Stimulated activated CD4-positive, alpha-beta T cell treated with anti-CD3 and anti-CD28 coated beads, Interleukin-1b, Interleukin-23, amount 100 ng/mL, for 4 hours (primary cell): ENCODE data around the gene EPHB2.
"Not testable (repeated sequence)": the region's sequence is repeated elsewhere in the genome, so short reads cannot be mapped to it uniquely, and the experiment has no call there.

Experiments used
- DNase-seq, 2 donors: peaks; one replicate each; pipeline ENCODE4 v3.0.0-alpha.2; 2020; ENCODE audit warnings: low read depth in 2 of 2

Gene EPHB2

DNA sequence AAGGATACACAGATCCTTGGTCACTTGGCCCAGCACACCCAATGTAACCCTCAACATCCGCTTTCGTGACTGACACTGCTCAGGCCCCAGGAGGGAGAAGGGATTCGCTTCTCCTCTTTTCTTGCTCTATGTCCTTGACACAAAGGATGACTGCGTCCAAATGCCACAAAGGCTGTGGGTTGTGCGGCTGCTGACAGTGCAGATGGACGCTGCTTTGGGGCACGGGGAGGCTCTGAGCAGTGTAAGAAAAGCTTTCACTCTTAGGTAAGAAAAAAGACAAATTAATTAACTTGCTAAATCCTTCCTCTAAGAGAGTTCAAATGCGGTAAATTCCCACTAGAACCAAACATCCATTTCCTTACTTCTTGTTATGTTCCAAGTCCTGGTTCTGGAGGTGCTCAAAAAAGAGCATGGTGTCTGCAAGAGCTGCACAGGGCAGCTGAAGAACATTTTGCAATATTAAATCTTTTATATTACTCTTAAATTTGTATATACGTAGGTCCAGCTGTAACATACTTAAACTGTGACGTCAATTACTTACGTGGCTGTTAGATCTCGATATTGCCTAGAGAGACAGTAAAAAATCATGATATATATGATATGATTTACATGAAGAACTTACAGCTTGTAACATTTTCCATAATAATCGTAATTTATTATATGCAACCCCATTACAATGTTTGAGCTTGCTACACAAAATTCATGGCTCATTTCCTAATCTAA, 19.4 kb upstream of the EPHB2 start:
- DNase-seq = no peak

DNA sequence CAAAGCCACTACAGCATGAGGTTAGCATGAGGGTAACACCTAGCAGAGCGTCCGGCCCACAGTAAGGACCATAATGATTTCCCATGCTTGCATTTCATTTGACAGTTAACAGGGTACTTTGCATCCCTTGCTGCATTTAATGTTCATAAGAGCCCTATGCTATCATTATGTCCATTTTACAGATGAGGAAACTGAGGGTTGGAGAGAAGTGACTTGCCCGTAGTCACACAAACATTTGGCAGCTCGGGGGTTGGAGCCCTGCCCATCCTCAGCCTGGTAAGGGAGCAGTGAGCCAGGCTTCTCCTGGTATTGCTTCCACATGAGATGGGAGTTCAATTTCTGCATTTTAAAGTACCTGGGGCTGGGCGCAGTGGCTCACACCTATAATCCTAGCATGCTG, 16.5 kb upstream of the EPHB2 start:
- no peak for DNase-seq

DNA sequence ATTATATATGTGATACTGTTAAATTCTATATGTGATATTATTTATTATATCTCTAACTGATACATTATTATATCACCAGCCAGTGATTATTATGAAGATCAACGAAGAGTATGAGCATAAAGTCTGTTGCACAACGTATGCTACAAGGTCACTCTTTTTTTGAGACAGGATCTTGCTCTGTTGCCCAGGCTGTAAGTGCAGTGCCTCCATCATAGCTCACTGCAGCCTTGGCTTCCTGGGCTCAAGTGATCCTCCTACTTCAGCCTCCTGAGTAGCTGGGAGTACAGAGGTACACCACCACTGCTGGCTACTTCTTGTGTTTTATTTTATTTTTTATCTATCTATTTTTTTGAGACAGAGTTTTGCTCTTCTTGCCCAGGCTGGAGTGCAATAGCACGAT, 14.0 kb upstream of the EPHB2 start:
- DNase-seq = no peak

DNA sequence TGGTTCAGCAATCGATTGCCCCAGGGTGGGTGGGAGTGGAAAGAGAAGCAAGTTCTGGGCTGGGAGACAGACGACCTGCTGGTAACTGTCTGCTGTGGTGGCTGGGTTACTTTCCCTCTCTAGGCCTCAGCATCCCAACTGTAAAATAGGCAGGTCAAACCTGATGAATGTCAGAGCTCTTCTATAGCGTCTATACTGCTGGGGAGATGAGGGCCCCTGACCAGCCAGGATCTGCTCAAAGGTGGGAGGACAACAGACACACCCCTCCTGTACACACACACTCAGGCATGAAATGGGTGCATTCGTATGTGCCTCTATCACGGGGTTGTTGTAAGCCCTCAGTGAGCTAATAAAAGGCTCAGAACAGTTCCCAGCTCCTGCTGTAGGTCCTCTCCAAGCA, 12.7 kb upstream of the EPHB2 start:
- no peak for DNase-seq

DNA sequence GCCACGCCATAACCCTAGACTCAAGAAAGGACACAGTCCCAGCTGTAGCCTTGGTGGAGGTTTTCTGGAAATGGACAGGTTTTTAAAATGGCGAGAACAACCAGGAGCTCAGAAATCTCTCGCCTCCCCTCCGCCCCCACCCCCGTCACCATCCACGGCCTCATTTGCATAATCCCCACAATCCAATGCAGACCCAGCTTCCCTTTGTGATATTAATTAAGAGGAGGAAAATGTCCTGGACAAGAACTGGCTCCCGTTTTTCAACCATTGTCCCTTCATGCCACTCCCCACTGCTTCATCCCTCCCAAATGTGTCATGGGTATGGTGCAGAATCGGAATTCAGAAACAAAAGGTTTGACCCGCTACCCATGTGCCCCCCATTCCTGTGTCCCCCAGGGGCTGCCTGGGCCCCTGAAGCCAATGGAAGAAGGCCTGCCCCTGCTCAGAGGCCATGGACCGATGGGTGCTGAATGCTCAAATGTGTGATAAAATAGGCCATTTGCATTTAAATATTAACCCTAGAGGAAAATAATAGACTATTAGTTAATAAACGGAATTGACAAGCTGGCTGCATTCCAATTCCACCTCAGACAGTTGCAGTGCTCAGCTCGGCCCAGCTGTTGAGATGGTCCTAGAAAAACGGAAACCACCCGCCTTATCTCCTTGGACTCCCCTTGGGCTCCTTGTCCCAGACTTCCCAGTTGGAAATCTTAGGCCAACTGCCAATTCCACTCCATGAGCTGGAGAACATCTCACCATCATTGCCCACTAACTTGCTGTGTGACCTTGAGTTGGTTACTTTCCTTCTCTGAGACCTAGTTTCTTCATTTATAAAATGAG, 10.7 kb upstream of the EPHB2 start:
- no peak for DNase-seq

DNA sequence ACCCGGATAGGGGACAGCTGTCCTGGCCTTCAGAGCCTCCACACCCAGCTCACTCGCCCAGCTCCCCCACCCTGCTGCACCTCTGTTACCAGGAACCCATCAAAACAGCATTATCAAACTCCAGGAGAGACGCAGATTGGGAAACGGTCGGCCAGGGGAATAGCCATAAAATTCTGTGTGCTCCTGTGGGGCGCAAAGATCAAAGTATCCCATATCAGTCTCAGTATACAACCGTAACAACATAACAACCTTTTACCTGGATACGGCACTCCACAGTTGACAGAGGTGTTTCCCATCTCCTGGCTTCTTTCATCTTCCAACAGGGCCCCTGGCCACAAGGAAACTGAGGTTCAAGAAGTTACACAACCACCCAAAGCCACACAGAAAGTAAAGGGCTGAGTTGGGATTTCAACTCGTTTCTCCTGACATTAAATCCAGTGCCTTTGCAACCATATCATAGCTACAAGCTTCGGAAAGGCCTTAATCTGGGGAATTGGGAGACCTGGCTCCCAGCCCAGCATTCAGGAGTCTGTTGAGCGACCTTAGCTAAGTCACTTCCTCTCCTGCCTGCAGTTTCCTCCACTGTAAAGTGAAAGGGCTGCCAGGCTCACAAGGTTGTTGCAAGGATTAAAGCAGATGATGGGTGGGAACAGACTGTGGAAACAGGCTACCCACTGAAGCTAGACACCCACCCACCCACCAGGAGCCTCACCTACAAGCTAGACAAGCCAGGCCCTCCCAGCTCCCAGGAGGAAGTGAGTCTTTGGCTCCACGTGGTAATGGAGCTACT, 8.1 kb upstream of the EPHB2 start:
- no peak for DNase-seq

DNA sequence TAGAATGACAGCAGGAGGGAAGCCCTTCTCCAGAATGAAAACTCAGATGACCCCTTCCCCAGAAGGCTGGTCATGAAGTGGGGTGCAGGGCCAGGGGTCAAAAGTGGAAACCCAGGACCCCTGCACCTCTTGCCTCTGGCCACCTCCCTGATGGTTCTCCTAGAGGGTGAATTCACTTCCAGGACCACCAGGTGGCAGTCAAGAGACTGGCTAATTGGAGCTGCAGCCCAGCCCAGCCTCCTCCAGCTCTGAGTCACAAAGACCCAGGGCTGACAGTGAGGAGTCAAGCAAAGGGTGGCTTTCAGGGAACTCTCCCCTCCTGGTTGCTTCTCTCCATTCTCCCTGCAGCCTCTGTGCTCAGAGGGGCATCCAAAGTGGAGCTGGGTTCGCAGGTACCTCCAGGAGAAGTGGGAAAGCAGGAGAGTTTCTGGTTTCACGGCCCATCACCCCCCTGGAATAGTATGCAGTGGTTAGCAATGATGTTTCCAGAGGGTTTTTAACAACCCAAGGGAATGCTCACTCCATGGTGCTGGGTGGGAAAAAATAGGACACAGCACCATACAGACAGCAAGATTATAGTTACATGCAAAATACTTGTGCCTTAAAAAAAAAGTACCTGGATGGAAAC, 6.1 kb upstream of the EPHB2 start:
- peak; percentile 60 to 62 for DNase-seq

DNA sequence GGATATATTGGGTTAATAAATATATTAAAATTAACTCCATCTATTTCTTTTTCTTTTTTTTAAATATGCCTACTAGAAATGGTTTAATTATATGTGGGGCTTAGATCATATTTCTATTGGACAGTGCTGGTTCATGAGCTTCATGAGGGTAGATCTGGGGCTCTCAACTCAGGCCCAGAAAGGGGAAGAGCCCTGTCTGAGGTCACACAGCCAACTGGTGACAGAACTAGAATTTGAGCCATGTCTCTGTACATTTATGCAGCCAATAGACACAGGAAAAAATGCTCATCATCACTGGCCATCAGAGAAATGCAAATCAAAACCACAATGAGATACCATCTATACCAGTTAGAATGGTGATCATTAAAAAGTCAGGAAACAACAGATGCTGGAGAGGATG, 5.1 kb upstream of the EPHB2 start:
- DNase-seq = no peak

DNA sequence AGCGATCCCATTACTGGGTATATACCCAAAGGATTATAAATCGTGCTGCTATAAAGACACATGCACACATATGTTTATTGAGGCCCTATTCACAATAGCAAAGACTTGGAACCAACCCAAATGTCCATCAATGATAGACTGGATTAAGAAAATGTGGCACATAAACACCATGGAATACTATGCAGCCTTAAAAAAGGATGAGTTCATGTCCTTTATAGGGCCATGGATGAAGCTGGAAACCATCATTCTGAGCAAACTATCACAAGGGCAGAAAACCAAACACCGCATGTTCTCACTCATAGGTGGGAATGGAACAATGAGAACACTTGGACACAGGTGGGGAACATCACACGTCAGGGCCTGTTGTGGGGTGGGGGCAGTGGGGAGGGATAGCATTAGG, 4.5 kb upstream of the EPHB2 start:
- DNase-seq = not testable (repeated sequence)

DNA sequence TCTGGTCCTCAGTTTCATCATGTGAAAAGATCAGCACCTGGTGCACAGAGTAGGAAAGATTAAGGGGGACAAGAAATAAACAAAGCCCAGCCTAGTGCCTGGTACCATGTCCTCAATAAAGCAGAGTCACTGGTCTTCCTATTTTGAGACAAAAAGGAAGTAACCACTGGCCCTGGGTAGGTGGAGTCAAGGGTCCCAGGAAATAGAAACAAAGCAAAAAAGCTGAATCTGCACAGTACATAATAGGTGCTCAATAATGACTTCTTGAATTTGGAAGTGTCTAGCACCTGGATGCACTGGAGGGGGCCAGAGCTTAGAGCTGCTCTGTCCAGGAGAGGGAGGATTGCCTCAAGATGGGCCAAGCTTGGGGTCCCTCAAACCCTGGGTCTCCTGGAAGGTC, 1.9 kb upstream of the EPHB2 start:
- no peak for DNase-seq

DNA sequence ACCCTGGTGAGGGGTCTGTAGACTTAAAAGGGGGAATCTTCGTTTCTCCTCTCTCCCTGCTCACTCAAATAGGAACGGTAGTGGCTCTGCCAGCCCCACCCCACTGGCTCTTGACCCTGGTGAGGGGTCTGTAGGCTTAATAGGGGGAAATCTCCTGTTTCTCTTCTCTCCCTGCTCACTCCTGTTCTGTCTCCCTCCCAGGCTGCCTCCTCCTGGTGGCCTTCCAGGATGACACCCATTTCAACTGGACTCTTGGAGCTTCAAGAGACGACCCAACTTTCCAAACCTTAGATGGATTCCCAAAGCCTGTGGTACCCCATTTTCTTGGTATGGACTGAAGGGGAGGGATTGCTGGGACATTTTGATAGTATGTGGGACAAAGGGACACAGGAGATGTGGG, 1.4 kb upstream of the EPHB2 start:
- no peak for DNase-seq

DNA sequence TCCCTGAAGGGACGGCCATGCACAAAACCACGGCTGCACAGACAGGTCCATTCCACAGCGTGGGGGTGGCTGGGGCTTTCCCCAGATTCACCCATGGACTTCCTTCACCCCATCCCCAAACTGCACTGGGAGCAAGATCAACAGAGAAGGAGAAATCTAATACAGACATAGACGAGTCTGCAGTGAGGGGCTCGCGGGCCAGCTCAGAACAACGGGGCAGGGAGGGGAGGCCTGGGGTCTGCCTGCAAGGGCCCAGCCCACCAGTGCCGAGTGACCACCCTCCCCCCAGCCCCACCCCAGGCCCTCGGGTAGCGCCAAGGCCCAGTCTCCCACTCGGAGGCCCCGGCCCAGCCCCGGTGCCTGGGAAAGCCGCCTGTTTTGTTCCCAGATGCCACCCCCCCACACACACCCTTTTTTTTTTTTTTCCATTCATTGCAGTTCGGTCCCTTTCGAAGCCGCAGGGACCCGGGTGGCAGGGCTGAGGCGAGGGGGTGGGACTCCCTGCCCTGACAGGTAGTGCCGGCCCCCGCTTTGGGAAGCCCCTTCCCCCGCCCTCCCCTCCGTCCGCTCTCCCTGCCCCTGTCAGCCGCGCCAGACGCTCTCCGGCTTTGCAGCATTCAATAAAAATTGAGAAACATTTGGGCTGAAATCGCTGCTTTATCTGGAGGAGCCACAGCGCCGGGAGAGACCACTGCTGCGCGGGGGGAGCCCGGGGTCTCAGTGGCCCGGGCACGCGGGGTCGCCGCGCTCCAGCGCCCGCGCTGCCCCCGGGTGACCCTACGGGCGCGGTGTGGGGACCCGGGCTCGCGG, 543 bp upstream of the EPHB2 start:
- peak in 1 of 2 donors; percentile 40 for DNase-seq

DNA sequence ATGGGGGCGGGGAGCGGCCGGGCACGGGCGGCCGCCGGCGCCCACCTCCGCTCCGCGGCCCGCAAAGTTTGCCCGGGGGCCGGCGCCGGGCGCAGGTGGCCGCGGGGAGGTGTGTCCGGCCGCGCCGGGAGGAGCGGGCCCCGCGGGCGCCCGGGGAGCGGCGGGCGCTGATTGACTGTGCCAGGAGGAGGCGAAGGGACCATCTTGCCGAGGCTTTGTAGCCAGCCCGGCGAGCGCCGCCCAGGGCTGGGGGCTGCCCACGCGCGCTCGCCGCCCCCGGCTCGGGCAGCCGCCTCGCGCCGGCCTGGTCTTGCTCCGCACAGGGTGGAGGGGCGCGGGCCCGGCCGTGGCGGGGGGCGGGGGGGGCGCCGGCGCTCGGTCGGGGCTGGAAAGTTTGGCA, 432 bp downstream of the EPHB2 start:
- DNase-seq = no peak

DNA sequence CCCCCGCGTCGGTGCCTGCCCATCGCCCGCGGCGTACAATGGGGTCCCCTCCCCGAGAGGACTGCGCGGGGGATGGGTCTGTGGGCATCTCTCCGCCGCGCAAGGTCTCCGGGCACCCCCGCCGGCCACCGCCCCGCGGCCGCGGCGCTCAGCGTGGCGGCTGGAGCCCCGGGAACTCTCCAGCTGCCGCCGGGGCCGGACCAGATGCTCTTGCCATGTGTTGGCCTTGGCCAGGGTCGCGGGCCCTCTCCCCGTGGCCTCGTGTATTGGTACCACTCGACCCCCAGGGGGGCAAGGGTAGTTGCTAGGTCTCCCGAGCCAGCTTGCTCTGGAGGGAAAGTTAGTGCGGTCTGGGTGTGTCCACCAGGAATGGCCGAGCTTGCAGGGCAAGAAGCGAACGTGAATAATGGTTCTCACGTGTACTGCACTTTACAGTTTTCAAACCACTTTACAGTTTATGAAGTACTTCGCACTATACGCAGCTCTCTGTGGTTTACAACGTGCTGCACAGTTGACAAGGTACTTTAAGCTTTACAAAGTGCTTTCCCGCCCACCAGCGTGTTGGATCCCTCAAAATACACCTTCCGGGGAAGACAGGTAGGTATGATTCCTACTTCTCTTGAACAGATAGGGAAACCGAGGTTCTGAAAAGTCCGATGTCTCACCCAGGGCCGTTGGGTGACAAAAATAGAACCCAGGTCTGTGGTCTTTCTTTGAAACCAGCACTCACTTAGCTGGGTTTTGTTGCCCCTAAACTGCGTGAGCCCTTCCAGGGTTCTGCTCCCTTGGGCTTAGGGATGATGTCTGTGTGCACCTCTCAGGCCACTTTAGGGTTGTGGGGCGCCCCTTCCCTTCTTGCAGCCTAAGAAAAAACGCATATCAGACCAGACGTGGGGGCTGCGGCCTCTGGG, 1.2 kb downstream of the EPHB2 start:
- no peak for DNase-seq

DNA sequence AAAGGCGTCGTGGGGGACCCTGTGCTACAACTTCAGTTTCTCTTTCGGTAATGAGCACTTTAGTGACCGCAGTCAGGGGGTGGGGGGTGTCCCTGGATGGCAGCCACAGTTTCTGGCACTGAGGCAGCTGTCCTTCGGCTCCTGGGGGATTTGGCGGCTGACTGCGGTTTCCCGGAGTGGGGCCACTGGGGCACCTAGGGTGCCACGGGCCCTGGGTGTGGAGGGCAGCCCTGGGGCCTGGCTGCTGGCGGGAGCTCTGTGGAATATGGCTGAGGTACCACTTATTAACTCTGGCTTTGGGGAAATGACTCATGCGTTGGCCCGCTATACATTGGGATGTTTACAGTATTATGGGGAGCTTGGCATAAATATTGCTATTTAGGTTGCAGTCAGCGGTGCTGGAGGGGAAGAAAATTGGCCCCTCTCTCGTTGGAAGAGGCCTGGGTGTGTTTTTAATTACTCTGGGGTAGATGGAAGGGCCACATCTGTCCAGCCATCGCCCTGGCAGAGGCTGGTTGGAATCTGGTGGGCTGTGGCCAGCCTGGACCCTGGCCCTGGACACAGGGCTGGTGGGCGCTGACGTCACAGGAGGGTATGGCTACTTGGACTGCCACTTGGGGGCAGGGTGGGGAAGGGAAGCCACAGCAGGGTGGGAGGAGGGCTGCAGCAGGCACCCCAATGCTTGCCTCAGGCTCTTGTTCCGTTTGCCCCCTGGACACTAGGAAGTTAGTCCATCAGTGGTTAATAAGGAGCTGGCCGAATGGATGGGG, 2.0 kb downstream of the EPHB2 start:
- peak in 1 of 2 donors; percentile 8 for DNase-seq

DNA sequence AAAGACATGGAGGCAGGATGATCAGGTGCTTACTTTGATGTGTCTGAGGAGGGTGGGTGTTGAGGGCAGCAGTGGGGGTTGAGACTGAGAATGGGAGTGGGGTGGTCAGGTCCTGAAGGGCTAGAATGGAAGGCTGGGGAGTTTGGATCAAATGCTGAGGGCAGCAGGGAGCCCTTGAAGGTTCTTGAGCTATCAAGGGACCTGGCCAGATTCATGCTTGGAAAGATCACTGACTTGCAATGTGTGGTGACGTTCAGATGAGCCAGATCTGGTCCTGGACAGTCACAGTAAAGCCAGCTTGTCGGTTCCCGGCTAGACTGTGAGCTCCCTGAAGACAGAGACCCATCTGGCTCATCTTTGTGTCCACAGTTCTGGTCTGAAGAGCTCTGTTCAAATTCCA, 3.8 kb downstream of the EPHB2 start:
- DNase-seq = no peak

DNA sequence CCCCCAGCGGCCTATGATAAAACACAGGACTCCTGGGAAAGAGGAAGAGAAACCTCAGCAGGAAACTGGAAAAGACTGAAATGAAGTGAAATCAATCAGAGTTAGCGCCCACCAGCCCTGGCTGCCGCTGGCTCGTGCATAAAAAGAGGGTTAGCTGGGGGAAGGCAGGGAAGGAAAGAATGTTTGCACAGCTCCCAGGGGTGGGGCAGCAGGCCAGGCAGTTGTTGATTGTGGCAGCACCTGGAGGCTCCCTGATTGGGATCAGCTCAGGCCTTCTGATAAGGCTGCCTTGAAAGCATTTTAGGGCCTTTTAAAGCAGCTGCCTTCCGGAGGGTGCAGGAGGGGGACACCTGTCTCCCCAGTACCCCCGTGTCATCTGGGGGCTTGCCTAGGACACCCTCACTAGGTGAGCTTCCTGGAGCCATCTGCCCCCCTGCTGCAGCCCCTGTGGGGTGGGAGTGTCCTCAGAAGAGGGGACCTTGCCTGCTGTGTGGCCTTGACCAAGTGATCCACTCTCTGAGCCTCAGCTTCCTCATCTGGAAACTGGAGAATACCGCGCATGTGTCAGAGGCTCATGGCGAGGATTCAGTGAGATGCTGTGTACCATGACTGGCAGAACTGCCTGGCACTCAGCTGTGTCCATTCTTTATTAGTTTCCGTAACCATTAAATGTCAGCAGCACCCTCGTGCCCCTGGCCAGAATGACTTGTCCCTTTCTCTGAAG, 6.6 kb downstream of the EPHB2 start:
- no peak for DNase-seq

DNA sequence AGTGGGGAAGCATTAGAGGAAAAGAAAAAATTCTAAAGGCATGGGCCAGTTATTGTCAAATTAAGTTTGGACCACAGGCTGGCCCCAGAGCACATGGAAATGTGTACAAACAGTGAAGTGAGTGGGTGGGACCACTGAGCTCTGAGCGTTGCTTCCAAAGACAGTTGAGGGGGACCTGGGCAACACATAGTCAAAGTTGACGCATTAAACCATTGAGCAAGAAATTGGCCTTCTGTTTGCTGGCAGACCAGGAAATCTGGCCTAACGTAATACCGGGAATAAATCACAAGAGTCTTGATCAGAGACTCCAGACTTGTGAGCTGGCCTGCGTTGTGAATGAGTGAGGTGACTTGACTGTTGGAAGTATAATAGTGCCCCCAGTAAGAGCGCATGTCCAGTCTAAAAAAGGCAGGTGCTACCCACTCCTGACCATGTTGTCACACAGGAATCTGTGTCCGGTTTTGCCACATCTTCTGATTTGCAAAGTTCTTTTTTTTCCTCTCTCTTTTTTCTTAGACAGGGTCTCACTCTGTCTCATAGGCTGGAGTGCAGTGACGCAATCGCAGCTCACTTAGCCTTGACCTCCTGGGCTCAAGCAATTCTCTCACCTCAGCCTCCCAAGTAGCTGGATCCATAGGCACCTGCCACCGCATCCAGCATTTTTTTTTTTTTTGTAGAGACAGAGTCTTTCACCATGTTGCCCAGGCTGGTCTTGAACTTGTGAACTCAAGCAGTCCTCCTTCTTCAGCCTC, 10.7 kb downstream of the EPHB2 start:
- DNase-seq = no peak
